Esophagus muscularis mucosa (tissue), 4 donors: ENCODE results near the gene TEX13D. TPM values are rescaled to one million over a fixed set of nuclear protein-coding genes. Genes with fewer than 3 reads are reported as not detected.

ENCODE experiments used
- DNase-seq: peaks from one replicate; pipeline ENCODE4 v3.0.0-alpha.2; 2017; ENCODE audit errors: extremely low spot score
- H3K27ac ChIP-seq, 4 donors: fragments of 200-600 bp; sonication (generic); replicated peaks in 1 of 4; 1 replicate in 3 of 4; 2 replicates in 1 of 4; pipeline ENCODE4 v1.5.1; 2016 to 2019; ENCODE audit warnings: mild to moderate bottlenecking in 1 of 4
- H3K27me3 ChIP-seq, 4 donors: fragments of 200-600 bp; sonication (generic); one replicate each; pipeline versions ENCODE4 v1.5.1 to v1.6.0; 2016 to 2019
- H3K36me3 ChIP-seq, 4 donors: fragments of 200-600 bp; sonication (generic); one replicate each; pipeline ENCODE4 v1.5.1; 2016 to 2019
- H3K4me1 ChIP-seq, 4 donors: fragments of 200-600 bp; sonication (generic); one replicate each; pipeline ENCODE4 v1.5.1; 2016 to 2019
- H3K4me3 ChIP-seq, 4 donors: fragments of 200-600 bp; sonication (generic); 1 replicate in 2 of 4; 2 replicates in 2 of 4; pipeline ENCODE4 v1.5.1; 2016 to 2019; ENCODE audit warnings: mild to moderate bottlenecking in 4 of 4, moderate library complexity in 1 of 4
- H3K9me3 ChIP-seq, 4 donors: fragments of 200-600 bp; sonication (generic); 1 replicate in 3 of 4; 2 replicates in 1 of 4; pipeline ENCODE4 v1.5.1; 2016 to 2019
- EP300 ChIP-seq: sonication (generic); formaldehyde crosslinking; IDR thresholded peaks from one replicate; pipeline ENCODE4 v1.6.1; 2017; ENCODE audit warnings: antibody characterized with exemption
- POLR2A ChIP-seq: fragments of 450-650 bp; IDR thresholded peaks from one replicate; pipeline ENCODE4 v1.6.1; 2017; ENCODE audit warnings: antibody characterized with exemption, moderate library complexity, mild to moderate bottlenecking, low read depth
- POLR2AphosphoS5 ChIP-seq, 2 donors: sonication (generic); formaldehyde crosslinking; IDR thresholded peaks; one replicate each; pipeline ENCODE4 v1.6.1; 2017; ENCODE audit warnings: antibody characterized with exemption in 2 of 2
- WGBS: methylation state at CpG from one replicate; pipeline ENCODE4 v1.1.5; 2018; 5-methylcytosine and 5-hydroxymethylcytosine counted together
- intact Hi-C: fragments of 100-400 bp; cut with DNase I; formaldehyde crosslinking; loops from one replicate; pipeline ENCODE4 v1.15.1; 2023
- total RNA-seq, 4 donors: library from RNA; depleted of rRNA; stranded (reverse); fragments of >200 nt; gene quantifications; one replicate each; pipeline versions ENCODE4 v1.1.0 to v1.2.1, GENCODE V29; 2016
- TF ChIP-seq, protein P1 (sequence below), 3 experiments: fragments of 200-600 bp in 2 of 3; fragments of 450-650 bp in 1 of 3; sonication (generic) in 2 of 3; IDR thresholded peaks; one replicate each; pipeline ENCODE4 v1.5.1; 2017 to 2019; ENCODE audit warnings: antibody characterized with exemption in 3 of 3, mild to moderate bottlenecking in 2 of 3, moderate library complexity in 1 of 3

The TEX13D gene
- total RNA-seq, 4 donors from 2014 or later = 0.17 to 0.66 (median 0.37) TPM

DNA sequence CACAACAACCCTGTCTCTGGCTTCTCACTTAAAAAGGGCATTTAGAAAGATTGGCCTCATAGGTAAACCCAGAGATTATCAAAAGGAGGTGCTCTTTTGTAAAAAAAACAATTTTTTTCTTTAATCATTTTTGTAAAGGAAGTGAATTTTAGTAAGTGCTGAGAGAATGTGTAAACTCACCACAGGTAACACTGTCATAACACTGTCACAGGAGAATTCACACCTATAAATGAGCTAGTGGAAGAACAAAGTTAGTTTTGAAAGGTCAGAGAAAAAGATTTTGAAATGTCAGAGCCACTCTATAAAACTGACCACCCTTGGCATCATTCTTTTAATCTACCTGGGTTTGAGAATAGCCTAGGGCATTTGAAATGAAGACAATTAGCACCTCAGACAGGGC is 10.6 kb downstream of the TEX13D start:
- no peak for DNase-seq
- H3K36me3 ChIP-seq = no peaks in the 10 kb centered on the region
- intact Hi-C loops = no loop called here
- TF ChIP-seq POLR2AphosphoS5 (IDR thresholded peaks at IDR 0.05) = no peak
- TF ChIP-seq, protein P1, sequence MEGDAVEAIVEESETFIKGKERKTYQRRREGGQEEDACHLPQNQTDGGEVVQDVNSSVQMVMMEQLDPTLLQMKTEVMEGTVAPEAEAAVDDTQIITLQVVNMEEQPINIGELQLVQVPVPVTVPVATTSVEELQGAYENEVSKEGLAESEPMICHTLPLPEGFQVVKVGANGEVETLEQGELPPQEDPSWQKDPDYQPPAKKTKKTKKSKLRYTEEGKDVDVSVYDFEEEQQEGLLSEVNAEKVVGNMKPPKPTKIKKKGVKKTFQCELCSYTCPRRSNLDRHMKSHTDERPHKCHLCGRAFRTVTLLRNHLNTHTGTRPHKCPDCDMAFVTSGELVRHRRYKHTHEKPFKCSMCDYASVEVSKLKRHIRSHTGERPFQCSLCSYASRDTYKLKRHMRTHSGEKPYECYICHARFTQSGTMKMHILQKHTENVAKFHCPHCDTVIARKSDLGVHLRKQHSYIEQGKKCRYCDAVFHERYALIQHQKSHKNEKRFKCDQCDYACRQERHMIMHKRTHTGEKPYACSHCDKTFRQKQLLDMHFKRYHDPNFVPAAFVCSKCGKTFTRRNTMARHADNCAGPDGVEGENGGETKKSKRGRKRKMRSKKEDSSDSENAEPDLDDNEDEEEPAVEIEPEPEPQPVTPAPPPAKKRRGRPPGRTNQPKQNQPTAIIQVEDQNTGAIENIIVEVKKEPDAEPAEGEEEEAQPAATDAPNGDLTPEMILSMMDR (IDR thresholded peaks at IDR 0.05) = no peak
- no peak for TF ChIP-seq POLR2A
- no peak for TF ChIP-seq EP300
- H3K4me3 ChIP-seq = no peak overlapping the region
- peaks cover 0 to 19% (median 3%) of the 10 kb centered on the region in 4 donors for H3K4me1 ChIP-seq
- H3K27me3 ChIP-seq = no peaks in the 10 kb centered on the region
- peak overlapping the region in 1 of 4 donors; percentile 14 for H3K27ac ChIP-seq
- H3K9me3 ChIP-seq = no peaks in the 10 kb centered on the region

DNA sequence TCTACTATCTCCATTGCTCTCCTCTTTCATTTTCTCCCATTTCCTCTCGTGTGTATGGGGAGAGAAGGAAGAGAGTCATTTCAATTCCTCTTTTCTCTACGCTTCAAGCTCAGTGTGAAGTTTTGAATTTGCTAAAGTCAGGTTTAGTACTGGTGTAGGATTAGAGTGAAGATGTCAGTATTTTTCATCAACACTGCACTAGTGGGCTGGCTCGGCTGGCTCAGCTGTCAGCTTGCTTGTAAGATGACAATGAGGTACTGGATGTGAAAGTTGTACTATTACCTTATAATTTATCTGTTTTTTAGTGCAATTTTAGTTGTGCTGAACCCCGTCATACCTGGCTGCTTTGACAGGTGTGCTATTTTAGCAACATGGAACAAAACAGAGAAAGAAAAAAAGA is 11.8 kb downstream of the TEX13D start:
- intact Hi-C loops = no loop called here
- Histone ChIP-seq H3K4me1 (peaks cover 0 to 19% (median 3%) of the 10 kb centered on the region in 4 donors), H3K27ac (peak overlapping the region in 1 of 4 donors; percentile 36), H3K4me3 (no peak overlapping the region), H3K27me3 (no peaks in the 10 kb centered on the region), H3K9me3 (no peaks in the 10 kb centered on the region), H3K36me3 (no peaks in the 10 kb centered on the region)
- TF ChIP-seq POLR2A = no peak
- no peak for TF ChIP-seq POLR2AphosphoS5 (IDR thresholded peaks at IDR 0.05)
- TF ChIP-seq, protein P1 (IDR thresholded peaks at IDR 0.05) = no peak
- no peak for TF ChIP-seq EP300
- WGBS = 55% methylated on average over 4 of the region's 4 CpGs
- no peak for DNase-seq

DNA sequence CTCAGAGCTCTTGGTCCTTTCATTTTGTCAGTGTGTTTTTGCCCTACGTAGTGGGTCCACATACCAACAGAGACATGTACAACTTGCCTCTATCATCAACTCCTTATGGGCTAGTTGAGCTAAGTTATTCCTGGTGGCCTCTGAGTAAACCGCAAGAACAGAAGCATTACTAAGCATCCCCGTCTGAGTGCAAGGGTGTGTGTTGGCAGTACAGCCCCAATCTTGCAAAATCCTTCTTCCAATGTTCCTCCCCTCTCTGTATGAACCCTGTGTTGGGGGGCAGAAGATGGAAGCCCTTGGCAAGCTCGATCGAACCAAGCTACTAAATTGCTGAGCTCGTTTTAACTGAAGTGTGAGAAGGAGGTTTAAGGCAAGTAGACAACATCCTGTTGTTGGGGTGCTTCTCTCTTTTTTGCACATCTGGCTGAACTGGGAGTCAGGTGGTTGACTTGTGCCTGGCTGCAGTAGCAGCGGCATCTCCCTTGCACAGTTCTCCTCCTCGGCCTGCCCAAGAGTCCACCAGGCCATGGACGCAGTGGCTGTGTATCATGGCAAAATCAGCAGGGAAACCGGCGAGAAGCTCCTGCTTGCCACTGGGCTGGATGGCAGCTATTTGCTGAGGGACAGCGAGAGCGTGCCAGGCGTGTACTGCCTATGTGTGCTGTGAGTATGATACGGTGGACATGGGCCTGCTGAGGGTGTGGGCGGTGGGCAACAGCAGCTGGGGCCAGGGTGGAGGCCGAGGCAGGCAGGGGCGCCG is 13.8 kb downstream of the TEX13D start, which contains the start of gene SH2D1A:
SH2D1A (plus strand) TSS at position 447 of the 760 bp plus-strand sequence; CDS start at position 527, 80 bp downstream.
- 73% methylated on average over 13 of the region's 19 CpGs for WGBS
- no peak for TF ChIP-seq POLR2A
- TF ChIP-seq EP300 = no peak
- TF ChIP-seq, protein P1 (IDR thresholded peaks at IDR 0.05) = no peak
- TF ChIP-seq POLR2AphosphoS5 (IDR thresholded peaks at IDR 0.05) = no peak
- Histone ChIP-seq H3K4me3 (no peak within 1 kb of the TSS), H3K4me1 (peaks cover 0 to 19% (median 3%) of the 10 kb centered on the region in 4 donors), H3K9me3 (no peaks in the 10 kb centered on the region), H3K27me3 (no peaks in the 10 kb centered on the region), H3K27ac (no peak within 1 kb of the TSS), H3K36me3 (no peaks in the 10 kb centered on the region)
- intact Hi-C loops = no loop called here
- no peak for DNase-seq

DNA sequence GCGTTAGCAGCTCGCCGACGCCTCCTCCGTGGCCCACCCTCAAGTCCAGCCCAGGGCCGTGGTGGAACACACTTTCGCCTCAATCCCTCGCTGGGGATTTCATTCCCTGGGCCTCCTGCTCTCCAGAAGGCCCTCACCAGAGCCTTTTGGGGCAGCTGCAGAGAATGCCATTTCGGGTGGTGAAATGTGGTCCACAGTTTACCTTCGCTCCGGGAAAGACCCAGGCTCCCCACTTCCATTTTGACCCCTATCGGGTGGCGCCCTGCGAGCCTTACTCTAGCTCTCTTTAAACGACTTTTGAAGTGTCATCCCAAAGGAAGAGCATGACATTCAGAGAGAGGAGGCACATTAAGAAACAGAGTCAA is 14.4 kb downstream of the TEX13D start:
- H3K9me3 ChIP-seq = no peaks in the 10 kb centered on the region
- 66% methylated on average over 8 of the region's 15 CpGs for WGBS
- H3K36me3 ChIP-seq = no peaks in the 10 kb centered on the region
- H3K27ac ChIP-seq = no peak overlapping the region
- DNase-seq = no peak
- H3K4me3 ChIP-seq = no peak overlapping the region
- intact Hi-C loops = no loop called here
- TF ChIP-seq, protein P1 (IDR thresholded peaks at IDR 0.05) = no peak
- TF ChIP-seq EP300 (no peak), POLR2AphosphoS5 (IDR thresholded peaks at IDR 0.05) (no peak)
- peaks cover 0 to 19% (median under 1%) of the 10 kb centered on the region in 4 donors for H3K4me1 ChIP-seq
- H3K27me3 ChIP-seq = no peaks in the 10 kb centered on the region

DNA sequence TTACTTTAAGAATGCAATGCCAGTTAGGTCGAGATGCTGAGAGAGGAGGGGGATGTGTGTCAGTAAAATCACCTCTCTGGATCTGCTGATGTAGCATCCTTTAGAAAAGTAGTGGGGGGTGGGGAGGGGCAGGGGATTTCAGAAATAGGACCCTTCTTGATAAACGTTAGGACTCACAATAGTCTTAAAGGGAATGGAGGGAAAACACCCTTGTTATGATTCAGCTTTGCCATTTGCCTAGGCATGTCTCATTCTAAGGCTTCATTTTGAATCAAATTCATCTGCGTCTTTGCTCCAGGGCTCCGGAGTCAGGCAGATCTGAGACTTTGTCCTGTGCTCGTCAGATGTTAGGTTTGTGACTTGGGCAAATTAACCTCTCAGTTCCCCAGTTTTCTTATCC is 14.8 kb downstream of the TEX13D start:
- TF ChIP-seq, protein P1 (IDR thresholded peaks at IDR 0.05) = no peak
- no peak for TF ChIP-seq POLR2AphosphoS5 (IDR thresholded peaks at IDR 0.05)
- TF ChIP-seq POLR2A = no peak
- H3K36me3 ChIP-seq = no peaks in the 10 kb centered on the region
- no peak overlapping the region for H3K4me3 ChIP-seq
- no peaks in the 10 kb centered on the region for H3K27me3 ChIP-seq
- no peak overlapping the region for H3K27ac ChIP-seq
- DNase-seq = no peak
- H3K9me3 ChIP-seq = no peaks in the 10 kb centered on the region
- intact Hi-C loops = no loop called here
- H3K4me1 ChIP-seq = peaks cover 0 to 15% (median 0%) of the 10 kb centered on the region in 4 donors
- 63% methylated on average over 5 of the region's 5 CpGs for WGBS
